ENCODE data around the gene EIF4A2. TPM values are rescaled to one million over a fixed set of nuclear protein-coding genes. Genes with fewer than 3 reads are reported as not detected.

EIF4A2 gene
- polyA plus RNA-seq, 1 of the 3 experiments (the other 2 are of a cell fraction), result 270 TPM

DNA sequence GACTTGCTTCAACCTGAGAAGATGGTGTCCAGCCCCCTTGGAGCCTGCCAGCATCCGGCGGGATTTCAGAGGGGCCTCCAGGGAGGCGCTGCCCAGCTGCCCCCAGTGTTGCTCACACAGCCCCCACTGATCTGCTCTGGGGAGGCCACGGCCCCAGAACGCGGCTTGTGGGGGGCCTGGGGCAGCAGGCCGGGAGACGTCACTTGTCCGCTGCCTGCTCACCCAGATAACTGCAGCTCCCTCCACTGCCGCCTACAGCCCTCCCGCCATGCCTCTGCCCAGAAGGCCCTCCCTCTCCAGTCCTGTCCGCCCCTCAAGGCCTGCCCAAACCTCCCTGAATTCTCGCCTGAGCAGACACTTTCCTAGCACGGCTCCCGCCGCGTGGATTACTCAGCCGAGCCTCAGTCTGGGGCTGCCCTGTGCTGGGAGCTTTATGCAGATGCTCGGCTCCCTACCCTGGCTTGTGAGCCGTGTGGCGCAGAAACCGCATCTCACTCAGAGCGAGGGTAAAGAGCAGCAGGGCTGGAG is 42.0 kb downstream of the EIF4A2 start:
- CTCF ChIA-PET, result interaction anchor here (0.6 to 9.2 kb wide), 7 partner anchors 56 to 842 kb away, joined by 3 to 119 read pairs (median 3); partner anchors contain the start of genes AHSG and RPL39L
- TF ChIP-seq GABPA (IDR thresholded peaks at IDR 0.05; ENCODE audit: low read depth), result no peak
- TF ChIP-seq, protein P1, sequence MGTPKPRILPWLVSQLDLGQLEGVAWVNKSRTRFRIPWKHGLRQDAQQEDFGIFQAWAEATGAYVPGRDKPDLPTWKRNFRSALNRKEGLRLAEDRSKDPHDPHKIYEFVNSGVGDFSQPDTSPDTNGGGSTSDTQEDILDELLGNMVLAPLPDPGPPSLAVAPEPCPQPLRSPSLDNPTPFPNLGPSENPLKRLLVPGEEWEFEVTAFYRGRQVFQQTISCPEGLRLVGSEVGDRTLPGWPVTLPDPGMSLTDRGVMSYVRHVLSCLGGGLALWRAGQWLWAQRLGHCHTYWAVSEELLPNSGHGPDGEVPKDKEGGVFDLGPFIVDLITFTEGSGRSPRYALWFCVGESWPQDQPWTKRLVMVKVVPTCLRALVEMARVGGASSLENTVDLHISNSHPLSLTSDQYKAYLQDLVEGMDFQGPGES (IDR thresholded peaks at IDR 0.05; ENCODE audit: low read depth, low read length), result no peak
- no peak for TF ChIP-seq TCF12 (IDR thresholded peaks at IDR 0.05)
- no peak for TF ChIP-seq RFX5 (IDR thresholded peaks at IDR 0.05; ENCODE audit: low read length)
- no peak for TF ChIP-seq GATA2 (CRISPR knock-in tag; IDR thresholded peaks at IDR 0.05)
- no peak for TF ChIP-seq EZH2phosphoT487 (IDR thresholded peaks at IDR 0.05; ENCODE audit: borderline replicate concordance, low read depth)
- TF ChIP-seq, protein P2, sequence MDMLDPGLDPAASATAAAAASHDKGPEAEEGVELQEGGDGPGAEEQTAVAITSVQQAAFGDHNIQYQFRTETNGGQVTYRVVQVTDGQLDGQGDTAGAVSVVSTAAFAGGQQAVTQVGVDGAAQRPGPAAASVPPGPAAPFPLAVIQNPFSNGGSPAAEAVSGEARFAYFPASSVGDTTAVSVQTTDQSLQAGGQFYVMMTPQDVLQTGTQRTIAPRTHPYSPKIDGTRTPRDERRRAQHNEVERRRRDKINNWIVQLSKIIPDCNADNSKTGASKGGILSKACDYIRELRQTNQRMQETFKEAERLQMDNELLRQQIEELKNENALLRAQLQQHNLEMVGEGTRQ (IDR thresholded peaks at IDR 0.05; ENCODE audit: borderline replicate concordance, low read depth, low read length), result no peak
- no peak for TF ChIP-seq ELF1 (IDR thresholded peaks at IDR 0.05)
- no peak overlapping the region for H3K4me3 ChIP-seq (ENCODE audit: low read depth in 2 of 2, low read length in 1 of 2)
- H3K4me2 ChIP-seq, result no peak overlapping the region
- H3K9me2 ChIP-seq, result no peaks in the 10 kb centered on the region
- POLR2A ChIA-PET, result no interaction called here
- H3K79me2 ChIP-seq (ENCODE audit: insufficient read depth), result no peaks in the 10 kb centered on the region
- no peak overlapping the region for H3K9ac ChIP-seq
- 83% methylated on average over 13 of the region's 23 CpGs for WGBS (ENCODE audit: low lambda C conversion rate)
- peaks cover 0 to 5% of the 10 kb centered on the region in 2 experiments; a peak in 1 of 4 replicates for H3K4me1 ChIP-seq (ENCODE audit: control insufficient read depth in 1 of 2, insufficient read depth in 2 of 2, low read depth in 1 of 2, low read length in 1 of 2)
- no peak for DNase-seq
- peaks cover 25% of the 10 kb centered on the region for H3K27me3 ChIP-seq (ENCODE audit: insufficient read depth)
- no peak overlapping the region for H3K27ac ChIP-seq (ENCODE audit: low read depth in 2 of 2, low read length in 1 of 2)
- H2AFZ ChIP-seq (ENCODE audit: low read depth), result no peak overlapping the region
- H4K20me1 ChIP-seq (ENCODE audit: insufficient read depth), result no peaks in the 10 kb centered on the region
- no peaks in the 10 kb centered on the region for H3K9me3 ChIP-seq
- H3K36me3 ChIP-seq (replicated peaks in 1 of 2; ENCODE audit: control insufficient read depth in 1 of 2, insufficient read depth in 2 of 2, low read length in 1 of 2), result no peaks in the 10 kb centered on the region
- peaks cover 13% of the 10 kb centered on the region for H3F3A ChIP-seq (replicated peaks; ENCODE audit: insufficient read depth)

DNA sequence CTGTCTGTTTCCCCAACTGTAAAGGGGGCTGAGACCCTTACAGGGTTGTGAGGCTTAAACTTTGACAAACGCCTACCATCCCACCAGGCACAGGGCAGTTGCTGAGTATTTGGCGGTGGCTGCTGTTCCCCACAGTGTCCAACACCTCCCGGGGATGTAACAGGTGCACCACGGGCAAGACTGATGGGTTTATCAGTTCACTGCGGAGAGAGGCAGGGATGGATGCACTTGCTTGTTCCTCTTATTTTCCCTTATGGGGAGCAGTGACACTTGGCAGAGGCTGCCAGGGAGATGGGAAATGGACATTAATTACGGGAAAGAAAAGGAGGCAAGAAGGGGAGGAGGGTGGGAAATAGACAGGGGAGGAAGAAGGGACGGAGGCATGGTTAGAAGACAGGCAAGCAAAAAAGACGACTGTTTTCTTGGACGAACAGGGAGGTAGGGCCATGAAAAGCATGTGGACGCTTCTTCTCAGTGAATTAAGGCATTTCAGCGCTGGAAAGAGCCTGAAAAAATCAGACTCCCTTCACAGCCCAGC is 42.6 kb downstream of the EIF4A2 start:
- TF ChIP-seq TAF1 (IDR thresholded peaks at IDR 0.05; ENCODE audit: borderline replicate concordance, low read depth, low read length) (no peak), ELF1 (IDR thresholded peaks at IDR 0.05) (no peak), RFX5 (IDR thresholded peaks at IDR 0.05; ENCODE audit: low read length) (no peak), YY1 (IDR thresholded peaks at IDR 0.05; ENCODE audit: low read depth) (no peak), FOXJ3 (CRISPR knock-in tag; IDR thresholded peaks at IDR 0.05) (no peak), FOSL2 (IDR thresholded peaks at IDR 0.05; ENCODE audit: borderline replicate concordance, low read depth) (no peak), JUND (IDR thresholded peaks at IDR 0.05) (no peak), MEF2A (IDR thresholded peaks at IDR 0.05; ENCODE audit: borderline replicate concordance, low read depth) (no peak), TEAD4 (IDR thresholded peaks at IDR 0.05; ENCODE audit: borderline replicate concordance, insufficient read depth) (no peak), CHD2 (IDR thresholded peaks at IDR 0.05; ENCODE audit: low read length, partially characterized antibody) (no peak), EP300 (IDR thresholded peaks at IDR 0.05; ENCODE audit: borderline replicate concordance in 1 of 2, low read depth in 1 of 2, low read length in 1 of 2) (no peak), GABPA (IDR thresholded peaks at IDR 0.05; ENCODE audit: low read depth) (no peak)
- TF ChIP-seq, protein P3, sequence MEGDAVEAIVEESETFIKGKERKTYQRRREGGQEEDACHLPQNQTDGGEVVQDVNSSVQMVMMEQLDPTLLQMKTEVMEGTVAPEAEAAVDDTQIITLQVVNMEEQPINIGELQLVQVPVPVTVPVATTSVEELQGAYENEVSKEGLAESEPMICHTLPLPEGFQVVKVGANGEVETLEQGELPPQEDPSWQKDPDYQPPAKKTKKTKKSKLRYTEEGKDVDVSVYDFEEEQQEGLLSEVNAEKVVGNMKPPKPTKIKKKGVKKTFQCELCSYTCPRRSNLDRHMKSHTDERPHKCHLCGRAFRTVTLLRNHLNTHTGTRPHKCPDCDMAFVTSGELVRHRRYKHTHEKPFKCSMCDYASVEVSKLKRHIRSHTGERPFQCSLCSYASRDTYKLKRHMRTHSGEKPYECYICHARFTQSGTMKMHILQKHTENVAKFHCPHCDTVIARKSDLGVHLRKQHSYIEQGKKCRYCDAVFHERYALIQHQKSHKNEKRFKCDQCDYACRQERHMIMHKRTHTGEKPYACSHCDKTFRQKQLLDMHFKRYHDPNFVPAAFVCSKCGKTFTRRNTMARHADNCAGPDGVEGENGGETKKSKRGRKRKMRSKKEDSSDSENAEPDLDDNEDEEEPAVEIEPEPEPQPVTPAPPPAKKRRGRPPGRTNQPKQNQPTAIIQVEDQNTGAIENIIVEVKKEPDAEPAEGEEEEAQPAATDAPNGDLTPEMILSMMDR (IDR thresholded peaks at IDR 0.05), result no peak
- TF ChIP-seq, protein P4, sequence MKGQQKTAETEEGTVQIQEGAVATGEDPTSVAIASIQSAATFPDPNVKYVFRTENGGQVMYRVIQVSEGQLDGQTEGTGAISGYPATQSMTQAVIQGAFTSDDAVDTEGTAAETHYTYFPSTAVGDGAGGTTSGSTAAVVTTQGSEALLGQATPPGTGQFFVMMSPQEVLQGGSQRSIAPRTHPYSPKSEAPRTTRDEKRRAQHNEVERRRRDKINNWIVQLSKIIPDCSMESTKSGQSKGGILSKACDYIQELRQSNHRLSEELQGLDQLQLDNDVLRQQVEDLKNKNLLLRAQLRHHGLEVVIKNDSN (IDR thresholded peaks at IDR 0.05; ENCODE audit: borderline replicate concordance, low read depth), result no peak
- TF ChIP-seq, protein P5, sequence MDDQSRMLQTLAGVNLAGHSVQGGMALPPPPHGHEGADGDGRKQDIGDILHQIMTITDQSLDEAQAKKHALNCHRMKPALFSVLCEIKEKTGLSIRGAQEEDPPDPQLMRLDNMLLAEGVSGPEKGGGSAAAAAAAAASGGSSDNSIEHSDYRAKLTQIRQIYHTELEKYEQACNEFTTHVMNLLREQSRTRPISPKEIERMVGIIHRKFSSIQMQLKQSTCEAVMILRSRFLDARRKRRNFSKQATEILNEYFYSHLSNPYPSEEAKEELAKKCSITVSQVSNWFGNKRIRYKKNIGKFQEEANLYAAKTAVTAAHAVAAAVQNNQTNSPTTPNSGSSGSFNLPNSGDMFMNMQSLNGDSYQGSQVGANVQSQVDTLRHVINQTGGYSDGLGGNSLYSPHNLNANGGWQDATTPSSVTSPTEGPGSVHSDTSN (IDR thresholded peaks at IDR 0.05), result no peak
- TF ChIP-seq, protein P2 (IDR thresholded peaks at IDR 0.05; ENCODE audit: borderline replicate concordance, low read depth, low read length), result no peak
- ChIA-PET CTCF (interaction anchor here (1.4 to 9.2 kb wide), 2 partner anchors 103 to 209 kb away, joined by 3 to 119 read pairs; partner anchors contain the start of gene AHSG), POLR2A (no interaction called here)
- Histone ChIP-seq H3K27me3 (ENCODE audit: insufficient read depth) (peaks cover 31% of the 10 kb centered on the region), H3K79me2 (ENCODE audit: insufficient read depth) (no peaks in the 10 kb centered on the region), H3K4me3 (ENCODE audit: low read depth in 2 of 2, low read length in 1 of 2) (no peak overlapping the region), H3F3A (replicated peaks; ENCODE audit: insufficient read depth) (peaks cover 13% of the 10 kb centered on the region), H3K9ac (no peak overlapping the region), H3K27ac (ENCODE audit: low read depth in 2 of 2, low read length in 1 of 2) (no peak overlapping the region), H3K9me2 (no peaks in the 10 kb centered on the region), H3K9me3 (no peaks in the 10 kb centered on the region), H3K4me2 (no peak overlapping the region), H3K36me3 (replicated peaks in 1 of 2; ENCODE audit: control insufficient read depth in 1 of 2, insufficient read depth in 2 of 2, low read length in 1 of 2) (no peaks in the 10 kb centered on the region), H4K20me1 (ENCODE audit: insufficient read depth) (no peaks in the 10 kb centered on the region), H2AFZ (ENCODE audit: low read depth) (no peak overlapping the region), H3K4me1 (ENCODE audit: control insufficient read depth in 1 of 2, insufficient read depth in 2 of 2, low read depth in 1 of 2, low read length in 1 of 2) (peaks cover 0 to 5% of the 10 kb centered on the region in 2 experiments; a peak in 1 of 4 replicates)
- DNase-seq, result no peak
- WGBS (ENCODE audit: low lambda C conversion rate), result 77% methylated on average over 10 of the region's 11 CpGs
